ENCODE measurements around the gene FOSB.

DNA sequence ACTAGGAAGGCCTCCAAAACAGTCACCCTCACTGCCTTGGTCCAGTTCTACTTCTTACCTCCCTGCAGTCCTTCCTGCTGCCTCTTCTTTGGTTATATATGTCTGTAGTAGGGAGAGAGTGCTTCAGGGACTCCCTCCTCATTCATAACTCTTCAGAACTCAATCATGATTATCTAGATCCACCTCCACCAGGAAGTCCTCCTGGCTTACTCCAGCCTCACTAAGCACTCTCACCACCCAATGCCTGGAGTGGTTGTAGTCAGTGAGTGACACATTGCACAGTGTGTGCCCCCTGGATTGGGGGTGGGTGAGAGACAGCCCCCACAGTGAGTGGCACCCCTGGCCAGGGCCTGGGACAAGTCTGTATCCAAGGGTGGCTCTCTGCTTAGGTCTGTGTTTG lies 10.0 kb upstream of the FOSB start:
- TF ChIP-seq, protein P1, sequence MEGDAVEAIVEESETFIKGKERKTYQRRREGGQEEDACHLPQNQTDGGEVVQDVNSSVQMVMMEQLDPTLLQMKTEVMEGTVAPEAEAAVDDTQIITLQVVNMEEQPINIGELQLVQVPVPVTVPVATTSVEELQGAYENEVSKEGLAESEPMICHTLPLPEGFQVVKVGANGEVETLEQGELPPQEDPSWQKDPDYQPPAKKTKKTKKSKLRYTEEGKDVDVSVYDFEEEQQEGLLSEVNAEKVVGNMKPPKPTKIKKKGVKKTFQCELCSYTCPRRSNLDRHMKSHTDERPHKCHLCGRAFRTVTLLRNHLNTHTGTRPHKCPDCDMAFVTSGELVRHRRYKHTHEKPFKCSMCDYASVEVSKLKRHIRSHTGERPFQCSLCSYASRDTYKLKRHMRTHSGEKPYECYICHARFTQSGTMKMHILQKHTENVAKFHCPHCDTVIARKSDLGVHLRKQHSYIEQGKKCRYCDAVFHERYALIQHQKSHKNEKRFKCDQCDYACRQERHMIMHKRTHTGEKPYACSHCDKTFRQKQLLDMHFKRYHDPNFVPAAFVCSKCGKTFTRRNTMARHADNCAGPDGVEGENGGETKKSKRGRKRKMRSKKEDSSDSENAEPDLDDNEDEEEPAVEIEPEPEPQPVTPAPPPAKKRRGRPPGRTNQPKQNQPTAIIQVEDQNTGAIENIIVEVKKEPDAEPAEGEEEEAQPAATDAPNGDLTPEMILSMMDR (IDR thresholded peaks at IDR 0.05) = no peak
- TF ChIP-seq POLR2AphosphoS5 (IDR thresholded peaks at IDR 0.05) (no peak), EP300 (IDR thresholded peaks at IDR 0.05) (no peak)

Measured in esophagus muscularis mucosa (tissue), 4 donors.